ENCODE data around the gene TJP3.
A peak's percentile ranks its signal among the peaks of the same experiment; 100 is the strongest.

Gene TJP3

DNA sequence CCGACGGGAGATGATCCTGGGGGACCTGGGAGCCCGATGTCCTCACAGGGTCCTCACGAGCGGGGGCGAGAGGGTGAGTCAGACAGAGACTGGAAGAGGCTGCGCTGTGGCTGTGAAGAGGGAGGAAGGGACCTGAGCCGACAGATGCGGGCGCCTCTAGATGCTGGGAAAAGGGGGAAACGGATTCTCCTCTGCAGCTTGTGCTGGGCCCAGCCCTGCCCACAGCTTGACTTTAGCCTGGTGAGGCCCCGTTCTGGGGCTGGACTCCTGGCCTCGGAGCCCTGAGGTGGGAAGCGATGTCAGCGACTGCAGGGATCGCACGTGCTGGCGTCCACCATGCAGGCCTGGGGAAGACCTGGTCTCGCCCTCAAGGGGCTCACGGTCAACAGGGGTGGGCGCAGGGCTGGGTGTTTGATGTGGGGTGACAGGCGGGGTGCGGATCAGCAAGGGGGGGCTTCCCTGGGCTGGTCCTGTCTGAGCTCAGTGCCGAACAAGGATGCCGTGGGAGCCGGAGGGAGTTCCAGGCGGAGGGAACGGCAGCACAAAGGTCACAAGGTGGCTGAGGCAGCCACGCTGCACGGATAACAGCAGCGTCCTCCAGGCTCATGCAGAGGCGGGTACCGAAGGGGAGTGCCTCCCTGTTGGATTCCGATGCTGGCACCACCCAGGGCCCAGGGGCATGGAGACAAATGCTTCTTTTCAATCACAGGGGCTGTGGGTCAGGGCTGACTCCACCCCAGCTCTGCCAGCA is 39.7 kb upstream of the TJP3 start:
- ChIA-PET CTCF (interaction anchor here (0.9 to 11.2 kb wide), 6 partner anchors 11 to 124 kb away, joined by 3 to 148 read pairs (median 4); partner anchors contain the start of genes PIP5K1C and TJP3), POLR2A (no interaction called here)
- TF ChIP-seq, protein P1, sequence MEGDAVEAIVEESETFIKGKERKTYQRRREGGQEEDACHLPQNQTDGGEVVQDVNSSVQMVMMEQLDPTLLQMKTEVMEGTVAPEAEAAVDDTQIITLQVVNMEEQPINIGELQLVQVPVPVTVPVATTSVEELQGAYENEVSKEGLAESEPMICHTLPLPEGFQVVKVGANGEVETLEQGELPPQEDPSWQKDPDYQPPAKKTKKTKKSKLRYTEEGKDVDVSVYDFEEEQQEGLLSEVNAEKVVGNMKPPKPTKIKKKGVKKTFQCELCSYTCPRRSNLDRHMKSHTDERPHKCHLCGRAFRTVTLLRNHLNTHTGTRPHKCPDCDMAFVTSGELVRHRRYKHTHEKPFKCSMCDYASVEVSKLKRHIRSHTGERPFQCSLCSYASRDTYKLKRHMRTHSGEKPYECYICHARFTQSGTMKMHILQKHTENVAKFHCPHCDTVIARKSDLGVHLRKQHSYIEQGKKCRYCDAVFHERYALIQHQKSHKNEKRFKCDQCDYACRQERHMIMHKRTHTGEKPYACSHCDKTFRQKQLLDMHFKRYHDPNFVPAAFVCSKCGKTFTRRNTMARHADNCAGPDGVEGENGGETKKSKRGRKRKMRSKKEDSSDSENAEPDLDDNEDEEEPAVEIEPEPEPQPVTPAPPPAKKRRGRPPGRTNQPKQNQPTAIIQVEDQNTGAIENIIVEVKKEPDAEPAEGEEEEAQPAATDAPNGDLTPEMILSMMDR (IDR thresholded peaks at IDR 0.05; ENCODE audit: control extremely low read depth, extremely low read depth, low read depth, missing control alignments): no peak
- no peak for DNase-seq (ENCODE audit: extremely low spot score)

DNA sequence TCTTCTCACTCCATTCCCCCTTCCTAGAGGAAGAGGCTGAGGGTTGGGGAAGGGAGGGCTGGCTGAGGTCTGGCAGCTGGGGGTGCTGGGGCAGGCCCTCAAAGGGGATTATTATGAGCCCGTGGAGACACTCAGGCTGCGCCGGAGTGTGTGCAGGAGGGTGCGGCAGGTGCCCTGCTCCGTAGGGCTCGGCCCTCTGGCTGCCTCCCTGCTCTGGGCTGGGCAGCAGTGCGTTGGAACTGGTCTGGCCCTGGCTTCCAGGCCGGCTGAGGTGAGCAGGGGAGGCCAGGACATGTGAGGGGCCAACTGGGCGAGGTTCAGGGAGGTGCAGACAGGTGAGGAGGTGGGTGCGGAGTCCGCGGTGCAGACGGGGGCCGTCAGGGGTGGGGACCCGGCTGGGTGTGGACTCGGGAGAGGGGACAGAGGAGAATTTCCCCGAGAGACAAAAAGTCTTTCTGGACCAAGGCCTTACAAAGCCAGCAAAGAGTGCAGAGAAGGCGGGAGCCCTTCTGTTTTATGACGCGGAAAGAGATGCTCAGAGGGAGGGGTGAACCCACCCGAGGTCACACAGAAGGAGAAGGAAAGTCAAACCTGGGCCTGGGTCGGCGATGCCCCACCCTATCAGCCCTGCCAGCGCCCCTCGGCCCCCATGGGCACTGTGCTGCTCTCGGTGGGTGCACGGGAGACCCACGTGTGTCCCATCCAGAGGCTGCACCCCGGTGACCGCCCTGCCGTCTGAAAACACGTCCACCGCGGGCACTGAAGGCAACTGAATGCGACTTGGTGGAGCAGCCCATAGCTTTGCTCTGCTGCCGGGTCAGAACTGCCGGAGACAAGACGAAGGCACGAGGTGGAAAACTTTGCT is 38.9 kb upstream of the TJP3 start:
- CTCF ChIA-PET: interaction anchor here (1.5 to 11.2 kb wide), 2 partner anchors 34 to 125 kb away, joined by 3 to 148 read pairs; partner anchors contain the start of genes PIP5K1C and TJP3
- DNase-seq (ENCODE audit: extremely low spot score): no peak
- TF ChIP-seq, protein P1 (IDR thresholded peaks at IDR 0.05; ENCODE audit: control extremely low read depth, extremely low read depth, low read depth, missing control alignments): no peak

DNA sequence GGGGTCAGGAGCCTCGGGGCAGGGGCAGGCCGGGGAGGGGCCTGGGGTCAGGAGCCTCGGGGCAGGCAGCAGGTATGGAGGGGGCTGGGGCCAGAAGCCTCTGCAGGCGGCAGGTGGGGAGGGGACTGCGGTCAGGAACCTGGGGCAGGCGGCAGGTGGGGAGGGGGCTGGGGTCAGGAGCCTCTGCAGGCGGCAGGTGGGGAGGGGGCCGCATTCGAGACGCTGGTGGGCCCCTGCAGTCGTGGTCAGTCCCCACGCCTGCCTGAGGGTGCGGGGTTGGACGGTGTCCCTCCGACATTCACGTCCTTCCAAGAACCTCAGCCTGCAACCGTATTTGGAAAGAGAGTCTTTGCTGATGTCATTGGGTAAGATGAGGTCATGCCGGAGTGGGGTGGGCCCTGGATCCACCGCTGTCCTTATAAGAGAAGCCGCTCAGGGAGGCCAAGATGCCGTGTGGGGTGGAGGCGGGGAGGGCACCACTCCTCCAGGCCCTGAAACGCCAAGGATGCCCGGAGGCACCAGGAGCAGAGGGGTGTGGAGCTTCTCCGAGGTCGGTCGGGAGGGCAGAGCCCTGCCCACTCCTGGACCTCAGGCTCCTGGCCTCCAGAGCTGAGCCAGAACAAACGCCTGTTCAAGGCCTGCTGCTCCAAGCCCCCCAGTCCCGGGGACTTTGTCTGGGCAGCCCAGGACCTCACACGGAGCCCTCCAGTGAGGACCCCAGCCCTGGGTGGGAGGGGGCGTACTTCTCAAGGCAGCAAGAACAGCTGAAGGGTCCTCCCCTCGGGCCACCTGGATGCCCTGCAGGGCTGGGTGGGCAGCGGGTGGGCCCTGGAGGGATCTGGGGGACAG is 38.0 kb upstream of the TJP3 start:
- ChIA-PET POLR2A (no interaction called here), CTCF (interaction anchor here (1.3 to 11.2 kb wide), 2 partner anchors 8 to 33 kb away, joined by 3 to 148 read pairs; partner anchors contain the start of genes PIP5K1C and TJP3)
- DNase-seq (ENCODE audit: extremely low spot score): no peak
- TF ChIP-seq, protein P1 (IDR thresholded peaks at IDR 0.05; ENCODE audit: control extremely low read depth, extremely low read depth, low read depth, missing control alignments): no peak

More for the DNA sequence above, 38.9 kb upstream of the TJP3 start:
- POLR2A ChIA-PET: no interaction called here

DNA sequence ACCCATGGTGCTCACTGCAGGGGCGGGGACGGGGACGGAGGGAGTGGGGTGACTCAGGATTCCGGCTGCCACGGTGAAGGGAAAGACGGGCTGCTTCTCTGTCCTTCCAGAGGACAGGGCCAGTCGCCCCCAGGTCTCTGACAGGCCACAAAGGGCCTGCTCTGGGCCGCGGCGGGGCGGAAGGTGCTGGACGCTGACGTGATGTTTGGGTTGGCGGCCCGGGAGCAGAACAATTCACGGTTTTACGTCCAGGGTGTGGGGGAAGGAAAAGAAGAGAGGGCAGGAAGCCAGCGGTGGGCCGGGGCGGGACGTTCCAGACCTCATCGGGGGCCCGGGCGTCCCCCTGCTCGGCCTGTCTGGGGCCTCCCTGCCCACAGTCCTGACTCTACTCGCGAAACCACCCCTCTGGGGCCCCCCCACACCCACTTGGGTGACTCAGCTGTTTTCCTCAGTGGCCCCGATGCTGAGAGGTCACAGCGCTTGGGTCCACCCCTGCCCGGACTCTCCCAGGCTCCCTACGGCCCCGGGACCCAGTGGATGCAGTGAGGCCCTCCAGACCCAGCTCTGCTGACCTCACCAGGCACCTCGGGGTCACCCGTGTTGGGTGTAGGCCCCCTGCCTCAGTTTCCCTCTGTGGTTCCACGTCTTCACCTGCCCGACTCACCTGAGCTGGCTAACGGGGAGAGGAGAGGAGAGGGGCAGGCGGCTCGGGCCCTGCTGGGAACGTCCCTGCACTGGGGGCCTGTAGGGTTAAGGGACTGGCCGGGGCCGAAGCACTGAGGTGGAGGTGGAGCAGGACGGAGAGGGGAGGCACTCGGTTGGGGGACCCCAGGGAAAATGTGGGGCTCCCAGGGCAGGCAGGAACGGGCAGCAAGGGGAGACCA is 37.1 kb upstream of the TJP3 start:
- DNase-seq (ENCODE audit: extremely low spot score): peak; percentile 89
- POLR2A ChIA-PET: no interaction called here
- TF ChIP-seq, protein P1 (IDR thresholded peaks at IDR 0.05; ENCODE audit: control extremely low read depth, extremely low read depth, low read depth, missing control alignments): no peak
- CTCF ChIA-PET: interaction anchor here (1.1 to 11.2 kb wide), 4 partner anchors 9 to 32 kb away, joined by 3 to 148 read pairs (median 7); partner anchors contain the start of genes PIP5K1C and TJP3

DNA sequence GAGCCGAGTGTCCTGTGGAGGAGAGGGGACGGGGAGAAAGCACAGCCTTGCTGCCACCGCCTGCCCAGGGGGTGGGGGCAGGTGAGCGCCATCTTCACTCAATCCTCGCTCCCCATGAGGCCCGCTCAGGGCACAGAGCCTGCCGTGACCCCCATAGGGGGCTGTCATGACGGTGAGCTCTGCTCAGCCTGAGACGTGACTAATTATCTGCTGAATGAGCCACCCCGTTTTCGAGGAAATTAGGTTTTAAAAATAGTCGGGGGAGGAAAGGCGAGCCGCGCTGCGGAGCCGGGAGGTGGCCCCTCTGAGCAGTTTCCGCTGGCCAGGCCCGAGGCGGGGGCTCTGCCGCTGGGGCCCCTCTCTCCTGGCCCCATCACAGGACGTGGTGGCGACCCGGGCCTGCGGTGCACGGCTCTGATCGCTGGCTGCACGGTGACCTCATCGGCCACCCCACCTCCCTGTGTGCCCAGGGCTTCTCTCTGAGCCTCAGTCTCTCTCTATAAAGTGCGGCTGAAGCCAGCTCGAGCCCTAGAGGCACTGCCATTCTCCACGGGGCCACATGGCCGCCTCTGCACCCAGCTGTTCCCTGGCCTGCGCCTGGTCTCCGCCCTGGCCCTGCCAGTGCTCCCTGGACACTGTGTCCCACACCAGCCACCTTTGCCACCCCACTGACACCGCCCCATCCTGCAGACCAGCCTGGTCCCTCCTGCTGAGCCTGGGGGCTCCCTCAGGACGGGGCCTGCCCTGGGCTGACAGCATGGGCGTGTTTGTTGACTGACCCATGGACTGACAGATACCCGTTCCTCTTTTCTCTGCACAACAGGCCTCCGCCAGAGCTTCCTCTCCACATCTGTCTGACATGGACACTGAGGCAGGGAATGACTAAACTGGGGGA is 36.3 kb upstream of the TJP3 start:
- POLR2A ChIA-PET: no interaction called here
- CTCF ChIA-PET: interaction anchor here (0.6 to 11.2 kb wide), 8 partner anchors 10 to 127 kb away, joined by 3 to 148 read pairs (median 4); partner anchors contain the start of genes PIP5K1C and TJP3
- TF ChIP-seq, protein P1 (IDR thresholded peaks at IDR 0.05; ENCODE audit: control extremely low read depth, extremely low read depth, low read depth, missing control alignments): no peak
- DNase-seq (ENCODE audit: extremely low spot score): peak; percentile 60
